Hepatocyte (in vitro differentiated cells): ENCODE data around the gene KRT77. TPM values are rescaled to one million over a fixed set of nuclear protein-coding genes. Genes with fewer than 3 reads are reported as not detected.

Experiments
- DNase-seq: peaks from one replicate; pipeline ENCODE4 v3.0.0-alpha.2; 2016; ENCODE audit warnings: low spot score
- H2AFZ ChIP-seq: fragments of 200-600 bp; sonication (generic); 2 replicates; pipeline ENCODE4 v1.6.0; 2016; ENCODE audit warnings: antibody characterized with exemption, mild to moderate bottlenecking
- H3K27ac ChIP-seq: fragments of 200-600 bp; sonication (generic); 2 replicates; pipeline ENCODE4 v1.5.1; 2016; ENCODE audit warnings: mild to moderate bottlenecking
- H3K27me3 ChIP-seq: fragments of 200-600 bp; sonication (generic); 2 replicates; pipeline ENCODE4 v1.6.1; 2016
- H3K36me3 ChIP-seq: fragments of 200-600 bp; sonication (generic); replicated peaks from 2 replicates; pipeline ENCODE4 v1.5.1; 2016; ENCODE audit warnings: low read depth; ENCODE audit not compliant: insufficient read depth
- H3K4me1 ChIP-seq: fragments of 200-600 bp; sonication (generic); 2 replicates; pipeline ENCODE4 v1.5.1; 2016; ENCODE audit warnings: mild to moderate bottlenecking, moderate library complexity; ENCODE audit not compliant: insufficient read depth
- H3K4me2 ChIP-seq: fragments of 200-600 bp; sonication (generic); 2 replicates; pipeline ENCODE4 v1.6.0; 2016
- H3K4me3 ChIP-seq: fragments of 200-600 bp; sonication (generic); 2 replicates; pipeline ENCODE4 v1.5.1; 2016; ENCODE audit warnings: mild to moderate bottlenecking
- H3K79me2 ChIP-seq: fragments of 200-600 bp; sonication (generic); 2 replicates; pipeline ENCODE4 v1.6.0; 2017; ENCODE audit warnings: mild to moderate bottlenecking
- H3K9me2 ChIP-seq: fragments of 200-600 bp; sonication (generic); replicated peaks from 2 replicates; pipeline ENCODE4 v1.6.0; 2017; ENCODE audit warnings: mild to moderate bottlenecking; ENCODE audit not compliant: insufficient read depth
- H3K9me3 ChIP-seq: fragments of 200-600 bp; sonication (generic); 2 replicates; pipeline ENCODE4 v1.5.1; 2016; ENCODE audit warnings: low read depth, mild to moderate bottlenecking
- H4K20me1 ChIP-seq: fragments of 200-600 bp; sonication (generic); 2 replicates; pipeline ENCODE4 v1.6.0; 2016; ENCODE audit warnings: mild to moderate bottlenecking; ENCODE audit not compliant: insufficient read depth, poor library complexity, severe bottlenecking
- CTCF ChIP-seq: fragments of 200-600 bp; sonication (generic); IDR thresholded peaks from 2 replicates; pipeline ENCODE4 v1.5.1; 2016; ENCODE audit warnings: antibody characterized with exemption, mild to moderate bottlenecking; ENCODE audit not compliant: poor library complexity
- EZH2 ChIP-seq: fragments of 200-600 bp; sonication (generic); IDR thresholded peaks from 2 replicates; pipeline ENCODE4 v1.6.1; 2016; ENCODE audit warnings: antibody characterized with exemption, mild to moderate bottlenecking, borderline replicate concordance
- EZH2phosphoT487 ChIP-seq: fragments of 200-600 bp; sonication (generic); IDR thresholded peaks from one replicate; pipeline ENCODE4 v1.6.1; 2018; ENCODE audit warnings: antibody characterized with exemption, mild to moderate bottlenecking, low read depth, moderate library complexity; ENCODE audit not compliant: unreplicated experiment, severe bottlenecking
- WGBS: methylation state at CpG from one replicate; pipeline ENCODE4 v1.1.6; 2016; ENCODE audit warnings: low lambda C conversion rate; ENCODE audit errors: missing lambda C conversion rate; 5-methylcytosine and 5-hydroxymethylcytosine counted together
- polyA plus RNA-seq: library from polyadenylated mRNA; unstranded; fragments of >200 nt; fragmentation: Nextera tagmentation; extraction: Ambion mirVana; gene quantifications from 2 replicates; pipeline ENCODE4 v1.2.1, GENCODE V29; 2016
- total RNA-seq: library from RNA; depleted of rRNA; stranded (reverse); fragments of >200 nt; gene quantifications from 2 replicates; pipeline ENCODE4 v1.2.3, GENCODE V29; 2014

Gene KRT77
- total and polyA plus RNA-seq, 2 experiments from 2014 or later: not detected

GRCh38 chr12:52740584-52740983, 37.3 kb upstream of the KRT77 start:
- no peaks in the 10 kb centered on the region for H3K79me2 ChIP-seq
- no peak overlapping the region for H2AFZ ChIP-seq
- no peak overlapping the region for H3K4me2 ChIP-seq
- no peak overlapping the region for H3K4me3 ChIP-seq
- no peaks in the 10 kb centered on the region for H3K9me2 ChIP-seq
- no peak for DNase-seq
- H3K27ac ChIP-seq: no peak overlapping the region
- TF ChIP-seq EZH2phosphoT487 (no peak), CTCF (no peak), EZH2 (no peak)
- no peaks in the 10 kb centered on the region for H3K4me1 ChIP-seq
- H3K9me3 ChIP-seq: no peaks in the 10 kb centered on the region
- no peaks in the 10 kb centered on the region for H3K36me3 ChIP-seq
- H3K27me3 ChIP-seq: peaks cover 18% of the 10 kb centered on the region
- H4K20me1 ChIP-seq: no peaks in the 10 kb centered on the region

- Histone ChIP-seq H3K79me2 (no peaks in the 10 kb centered on the region), H4K20me1 (no peaks in the 10 kb centered on the region), H3K4me2 (no peak overlapping the region), H3K4me3 (no peak overlapping the region), H3K27me3 (peaks cover 17% of the 10 kb centered on the region), H3K27ac (no peak overlapping the region), H2AFZ (no peak overlapping the region), H3K36me3 (no peaks in the 10 kb centered on the region), H3K9me2 (no peaks in the 10 kb centered on the region), H3K4me1 (no peaks in the 10 kb centered on the region), H3K9me3 (no peaks in the 10 kb centered on the region)
- no peak for DNase-seq
- TF ChIP-seq EZH2 (no peak), EZH2phosphoT487 (no peak), CTCF (no peak)
Measured at GRCh38 chr12:52739963-52740362, 36.6 kb upstream of the KRT77 start.

GRCh38 chr12:52735816-52736632, 32.7 kb upstream of the KRT77 start:
- no peaks in the 10 kb centered on the region for H3K79me2 ChIP-seq
- H3K36me3 ChIP-seq: no peaks in the 10 kb centered on the region
- H3K27ac ChIP-seq: no peak overlapping the region
- no peaks in the 10 kb centered on the region for H3K9me2 ChIP-seq
- no peak overlapping the region for H2AFZ ChIP-seq
- H3K4me3 ChIP-seq: no peak overlapping the region
- no peaks in the 10 kb centered on the region for H3K4me1 ChIP-seq
- 63% methylated on average over 5 of the region's 5 CpGs for WGBS
- no peaks in the 10 kb centered on the region for H3K9me3 ChIP-seq
- no peaks in the 10 kb centered on the region for H4K20me1 ChIP-seq
- no peak overlapping the region for H3K4me2 ChIP-seq
- TF ChIP-seq EZH2: no peak
- DNase-seq: no peak
- peaks cover 16% of the 10 kb centered on the region for H3K27me3 ChIP-seq

- no peak overlapping the region for H3K4me3 ChIP-seq
- H3K79me2 ChIP-seq: no peaks in the 10 kb centered on the region
- TF ChIP-seq EZH2phosphoT487 (no peak), CTCF (no peak), EZH2 (no peak)
- no peak for DNase-seq
- 82% methylated on average over 7 of the region's 8 CpGs for WGBS
- no peak overlapping the region for H2AFZ ChIP-seq
- no peaks in the 10 kb centered on the region for H3K36me3 ChIP-seq
- H3K27me3 ChIP-seq: peaks cover 22% of the 10 kb centered on the region
- no peak overlapping the region for H3K4me2 ChIP-seq
- no peak overlapping the region for H3K27ac ChIP-seq
- no peaks in the 10 kb centered on the region for H3K9me2 ChIP-seq
- H3K4me1 ChIP-seq: no peaks in the 10 kb centered on the region
- no peaks in the 10 kb centered on the region for H3K9me3 ChIP-seq
- no peaks in the 10 kb centered on the region for H4K20me1 ChIP-seq
Measured at GRCh38 chr12:52735106-52735505, 31.8 kb upstream of the KRT77 start.
